Lower leg skin (tissue), 3 donors: ENCODE measurements around the gene ZFYVE26.

Experiments used
- POLR2A ChIP-seq, 2 donors: fragments of 450-650 bp; IDR thresholded peaks; one replicate each; pipeline ENCODE4 v1.6.1; 2016 to 2017; ENCODE audit warnings: antibody characterized with exemption in 2 of 2, mild to moderate bottlenecking in 1 of 2, moderate library complexity in 1 of 2
- TF ChIP-seq, protein P1 (sequence below), 3 donors: fragments of 450-650 bp; IDR thresholded peaks; one replicate each; pipeline ENCODE4 v1.5.1; 2016; ENCODE audit warnings: antibody characterized with exemption in 3 of 3, mild to moderate bottlenecking in 3 of 3, moderate library complexity in 2 of 3

DNA sequence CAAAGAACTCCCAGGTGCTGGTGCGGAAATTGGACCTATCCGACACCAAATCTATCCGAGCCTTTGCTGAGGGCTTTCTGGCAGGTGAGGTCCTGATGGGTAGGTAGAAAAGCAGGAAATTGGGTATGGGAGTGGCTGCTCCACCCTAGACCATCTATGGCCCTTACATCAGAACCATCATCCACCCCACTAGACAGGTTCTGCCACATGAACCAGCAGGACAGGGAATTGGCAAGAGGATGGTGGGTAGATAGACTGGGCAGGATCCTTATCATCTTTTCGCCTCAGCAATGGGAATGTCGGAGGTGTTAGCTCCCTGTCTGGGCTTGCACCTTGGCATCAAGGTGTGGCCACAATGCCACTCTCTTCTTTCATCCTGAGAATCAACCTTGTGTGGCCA, 91.2 kb downstream of the ZFYVE26 start:
- TF ChIP-seq POLR2A (IDR thresholded peaks at IDR 0.05), result no peak
- TF ChIP-seq, protein P1, sequence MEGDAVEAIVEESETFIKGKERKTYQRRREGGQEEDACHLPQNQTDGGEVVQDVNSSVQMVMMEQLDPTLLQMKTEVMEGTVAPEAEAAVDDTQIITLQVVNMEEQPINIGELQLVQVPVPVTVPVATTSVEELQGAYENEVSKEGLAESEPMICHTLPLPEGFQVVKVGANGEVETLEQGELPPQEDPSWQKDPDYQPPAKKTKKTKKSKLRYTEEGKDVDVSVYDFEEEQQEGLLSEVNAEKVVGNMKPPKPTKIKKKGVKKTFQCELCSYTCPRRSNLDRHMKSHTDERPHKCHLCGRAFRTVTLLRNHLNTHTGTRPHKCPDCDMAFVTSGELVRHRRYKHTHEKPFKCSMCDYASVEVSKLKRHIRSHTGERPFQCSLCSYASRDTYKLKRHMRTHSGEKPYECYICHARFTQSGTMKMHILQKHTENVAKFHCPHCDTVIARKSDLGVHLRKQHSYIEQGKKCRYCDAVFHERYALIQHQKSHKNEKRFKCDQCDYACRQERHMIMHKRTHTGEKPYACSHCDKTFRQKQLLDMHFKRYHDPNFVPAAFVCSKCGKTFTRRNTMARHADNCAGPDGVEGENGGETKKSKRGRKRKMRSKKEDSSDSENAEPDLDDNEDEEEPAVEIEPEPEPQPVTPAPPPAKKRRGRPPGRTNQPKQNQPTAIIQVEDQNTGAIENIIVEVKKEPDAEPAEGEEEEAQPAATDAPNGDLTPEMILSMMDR (IDR thresholded peaks at IDR 0.05), result no peak
